ENCODE measurements around the gene ARMH1.

DNA sequence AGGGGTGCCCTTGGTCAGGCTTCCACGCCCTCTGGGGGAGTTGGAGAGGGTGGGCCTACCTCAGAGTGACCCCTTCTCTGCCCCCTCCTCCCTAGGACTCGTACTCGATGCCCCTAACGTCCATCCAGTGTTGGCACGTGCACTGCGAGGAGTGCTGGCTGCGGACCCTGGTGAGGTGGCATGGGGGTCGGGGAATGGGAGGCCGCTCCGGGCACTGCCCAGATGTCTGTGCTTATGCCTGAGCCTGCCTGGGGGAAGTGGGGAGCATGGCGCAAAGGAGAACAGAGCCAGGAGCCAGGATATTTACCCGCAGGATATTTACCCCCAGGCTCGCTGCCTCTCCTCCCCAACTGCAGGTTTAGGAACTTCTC, 24.7 kb upstream of the ARMH1 start:
- TF ChIP-seq NFRKB (IDR thresholded peaks at IDR 0.05) (no peak), TARDBP (IDR thresholded peaks at IDR 0.05) (no peak), SUZ12 (IDR thresholded peaks at IDR 0.05) (no peak), HDGF (IDR thresholded peaks at IDR 0.05; ENCODE audit: borderline replicate concordance) (no peak), FOXM1 (IDR thresholded peaks at IDR 0.05; ENCODE audit: borderline replicate concordance) (no peak), SP1 (IDR thresholded peaks at IDR 0.05) (no peak), ELF4 (IDR thresholded peaks at IDR 0.05) (no peak), CTBP1 (IDR thresholded peaks at IDR 0.05; ENCODE audit: borderline replicate concordance) (no peak), BHLHE40 (IDR thresholded peaks at IDR 0.05; ENCODE audit: borderline replicate concordance) (no peak)
- TF ChIP-seq, protein P1, sequence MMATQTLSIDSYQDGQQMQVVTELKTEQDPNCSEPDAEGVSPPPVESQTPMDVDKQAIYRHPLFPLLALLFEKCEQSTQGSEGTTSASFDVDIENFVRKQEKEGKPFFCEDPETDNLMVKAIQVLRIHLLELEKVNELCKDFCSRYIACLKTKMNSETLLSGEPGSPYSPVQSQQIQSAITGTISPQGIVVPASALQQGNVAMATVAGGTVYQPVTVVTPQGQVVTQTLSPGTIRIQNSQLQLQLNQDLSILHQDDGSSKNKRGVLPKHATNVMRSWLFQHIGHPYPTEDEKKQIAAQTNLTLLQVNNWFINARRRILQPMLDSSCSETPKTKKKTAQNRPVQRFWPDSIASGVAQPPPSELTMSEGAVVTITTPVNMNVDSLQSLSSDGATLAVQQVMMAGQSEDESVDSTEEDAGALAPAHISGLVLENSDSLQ (IDR thresholded peaks at IDR 0.05) = no peak

All from HEK293T (cell line).